ENCODE data around the gene CNTRL.

The CNTRL gene

DNA sequence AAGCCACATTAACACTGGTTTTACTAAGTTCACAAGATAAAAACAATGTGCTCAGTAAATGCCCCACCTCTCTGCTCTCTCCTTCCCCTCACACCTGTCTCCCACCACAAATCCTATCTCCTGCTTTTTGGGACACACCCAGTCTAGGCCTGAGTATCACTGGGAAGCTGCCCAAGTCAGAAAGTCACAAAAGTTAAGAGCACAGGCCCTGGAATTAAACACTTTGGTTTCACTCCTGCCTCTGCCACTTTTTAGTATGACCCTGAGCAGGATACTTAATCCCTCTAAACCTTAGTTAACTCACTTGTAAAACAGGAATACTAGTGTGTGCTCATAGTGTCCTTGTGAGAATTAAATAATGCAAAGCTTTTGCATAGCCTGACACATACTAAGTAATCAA is 36.0 kb upstream of the CNTRL start:
- Histone ChIP-seq H3K27me3 (ENCODE audit: control insufficient read depth, low read length) (no peaks in the 10 kb centered on the region), H3K9me2 (replicated peaks; ENCODE audit: control insufficient read depth, low read length) (no peaks in the 10 kb centered on the region), H4K20me1 (ENCODE audit: control insufficient read depth, insufficient read depth, low read depth, low read length) (no peaks in the 10 kb centered on the region), H3K27ac (ENCODE audit: low read depth, low read length) (no peak overlapping the region), H3K36me3 (ENCODE audit: control insufficient read depth, low read length) (no peaks in the 10 kb centered on the region), H3F3A (ENCODE audit: control insufficient read depth, insufficient read depth) (no peaks in the 10 kb centered on the region), H3K9me3 (ENCODE audit: control insufficient read depth, insufficient read depth, low read length) (no peaks in the 10 kb centered on the region), H3K4me3 (ENCODE audit: low read length) (no peak overlapping the region), H3K4me1 (ENCODE audit: control insufficient read depth, low read length) (peaks cover 3% of the 10 kb centered on the region; the same call in 1 of the 2 replicates), H3K4me2 (ENCODE audit: low read length) (no peak overlapping the region), H3K79me2 (ENCODE audit: control insufficient read depth, low read length) (no peaks in the 10 kb centered on the region)
- TF ChIP-seq CTCF (IDR thresholded peaks at IDR 0.05; ENCODE audit: low read depth, low read length, poor library complexity, severe bottlenecking) = no peak

- no peak overlapping the region for H3K4me3 ChIP-seq (ENCODE audit: low read length)
- H3K4me2 ChIP-seq (ENCODE audit: low read length) = no peak overlapping the region
- no peaks in the 10 kb centered on the region for H3K27me3 ChIP-seq (ENCODE audit: control insufficient read depth, low read length)
- no peaks in the 10 kb centered on the region for H3F3A ChIP-seq (ENCODE audit: control insufficient read depth, insufficient read depth)
- peaks cover 7% of the 10 kb centered on the region for H3K4me1 ChIP-seq (ENCODE audit: control insufficient read depth, low read length)
- H3K9me3 ChIP-seq (ENCODE audit: control insufficient read depth, insufficient read depth, low read length) = no peaks in the 10 kb centered on the region
- H3K27ac ChIP-seq (ENCODE audit: low read depth, low read length) = no peak overlapping the region
- H3K36me3 ChIP-seq (ENCODE audit: control insufficient read depth, low read length) = no peaks in the 10 kb centered on the region
- no peaks in the 10 kb centered on the region for H4K20me1 ChIP-seq (ENCODE audit: control insufficient read depth, insufficient read depth, low read depth, low read length)
- H3K9me2 ChIP-seq (replicated peaks; ENCODE audit: control insufficient read depth, low read length) = no peaks in the 10 kb centered on the region
- TF ChIP-seq CTCF (IDR thresholded peaks at IDR 0.05; ENCODE audit: low read depth, low read length, poor library complexity, severe bottlenecking) (no peak), EZH2phosphoT487 (IDR thresholded peaks at IDR 0.05; ENCODE audit: borderline replicate concordance, low read length) (no peak)
- no peaks in the 10 kb centered on the region for H3K79me2 ChIP-seq (ENCODE audit: control insufficient read depth, low read length)
These were observed 26.6 kb upstream of the CNTRL start for GRCh38 chr9:121048175-121048574.

GRCh38 chr9:121048618-121049017 is 26.1 kb upstream of the CNTRL start:
- Histone ChIP-seq H3K4me3 (ENCODE audit: low read length) (no peak overlapping the region), H3K4me1 (ENCODE audit: control insufficient read depth, low read length) (peaks cover 7% of the 10 kb centered on the region), H3K79me2 (ENCODE audit: control insufficient read depth, low read length) (no peaks in the 10 kb centered on the region), H3K9me3 (ENCODE audit: control insufficient read depth, insufficient read depth, low read length) (no peaks in the 10 kb centered on the region), H3K36me3 (ENCODE audit: control insufficient read depth, low read length) (no peaks in the 10 kb centered on the region), H3K27ac (ENCODE audit: low read depth, low read length) (no peak overlapping the region), H4K20me1 (ENCODE audit: control insufficient read depth, insufficient read depth, low read depth, low read length) (no peaks in the 10 kb centered on the region), H3K9me2 (replicated peaks; ENCODE audit: control insufficient read depth, low read length) (no peaks in the 10 kb centered on the region), H3F3A (ENCODE audit: control insufficient read depth, insufficient read depth) (no peaks in the 10 kb centered on the region), H3K4me2 (ENCODE audit: low read length) (no peak overlapping the region), H3K27me3 (ENCODE audit: control insufficient read depth, low read length) (no peaks in the 10 kb centered on the region)
- TF ChIP-seq CTCF (IDR thresholded peaks at IDR 0.05; ENCODE audit: low read depth, low read length, poor library complexity, severe bottlenecking) = no peak
- no peak for TF ChIP-seq EZH2phosphoT487 (IDR thresholded peaks at IDR 0.05; ENCODE audit: borderline replicate concordance, low read length)
